Spleen (tissue), 11 donors: Measurements from ENCODE around the gene NUTF2. TPM values are rescaled to one million over a fixed set of nuclear protein-coding genes. Genes with fewer than 3 reads are reported as not detected.
A peak's percentile ranks its signal among the peaks of the same experiment; 100 is the strongest.

ENCODE experiments used
- DNase-seq: peaks from one replicate; pipeline ENCODE4 v3.0.0-alpha.2; 2020
- H3K27ac ChIP-seq, 8 donors: fragments of 200-600 bp; sonication (generic) in 7 of 8; 1 replicate in 4 of 8; 2 replicates in 4 of 8; pipeline versions ENCODE4 v1.5.0 to v1.8.0; 2016 to 2021; ENCODE audit warnings: inconsistent platforms in 4 of 8, mild to moderate bottlenecking in 4 of 8, moderate library complexity in 1 of 8
- H3K27me3 ChIP-seq, 7 donors: fragments of 200-600 bp; sonication (generic) in 6 of 7; replicated peaks in 1 of 7; 1 replicate in 4 of 7; 2 replicates in 3 of 7; pipeline versions ENCODE4 v1.5.0 to v1.8.0; 2016 to 2021; ENCODE audit warnings: inconsistent platforms in 3 of 7, mild to moderate bottlenecking in 1 of 7
- H3K36me3 ChIP-seq, 6 donors: fragments of 200-600 bp; sonication (generic) in 5 of 6; 1 replicate in 4 of 6; 2 replicates in 2 of 6; pipeline versions ENCODE4 v1.5.0 to v1.8.0; 2016 to 2021; ENCODE audit warnings: inconsistent platforms in 2 of 6
- H3K4me1 ChIP-seq, 6 donors: fragments of 200-600 bp; sonication (generic) in 5 of 6; 1 replicate in 3 of 6; 2 replicates in 3 of 6; pipeline versions ENCODE4 v1.5.0 to v1.8.0; 2016 to 2021; ENCODE audit warnings: inconsistent platforms in 3 of 6
- H3K4me3 ChIP-seq, 8 donors: fragments of 200-600 bp; sonication (generic) in 7 of 8; 1 replicate in 4 of 8; 2 replicates in 4 of 8; pipeline versions ENCODE4 v1.5.0 to v1.8.0; 2016 to 2021; ENCODE audit warnings: inconsistent platforms in 4 of 8, mild to moderate bottlenecking in 4 of 8, moderate library complexity in 2 of 8
- H3K9me3 ChIP-seq, 8 donors: fragments of 200-600 bp; sonication (generic) in 7 of 8; 1 replicate in 4 of 8; 2 replicates in 4 of 8; pipeline versions ENCODE4 v1.5.0 to v1.8.0; 2016 to 2021; ENCODE audit warnings: inconsistent platforms in 4 of 8
- CTCF ChIP-seq, 11 experiments: fragments of 200-600 bp in 7 of 11; fragments of 450-650 bp in 4 of 11; sonication (generic) in 4 of 11; IDR thresholded peaks in 8 of 11; conservative IDR thresholded peaks in 3 of 11; 1 replicate in 7 of 11; 2 replicates in 4 of 11; pipeline versions ENCODE4 v1.4.0 to v1.8.0; 2016 to 2021; ENCODE audit warnings: antibody characterized with exemption in 11 of 11, inconsistent platforms in 4 of 11, mild to moderate bottlenecking in 1 of 11
- POLR2A ChIP-seq, 3 donors: fragments of 450-650 bp; IDR thresholded peaks; one replicate each; pipeline ENCODE4 v1.5.1; 2017; ENCODE audit warnings: antibody characterized with exemption in 3 of 3, mild to moderate bottlenecking in 1 of 3
- POLR2AphosphoS5 ChIP-seq, 3 donors: sonication (generic); formaldehyde crosslinking; IDR thresholded peaks; one replicate each; pipeline ENCODE4 v1.5.1; 2017; ENCODE audit warnings: antibody characterized with exemption in 3 of 3
- WGBS, 5 donors: extraction: QIAGEN DNeasy Blood & Tissue Kit in 3 of 5; methylation state at CpG; one replicate each; pipeline versions ENCODE4 v1.1.5 to v1.1.7; 2013 to 2018; 5-methylcytosine and 5-hydroxymethylcytosine counted together
- intact Hi-C: fragments of 100-400 bp; cut with DNase I; formaldehyde crosslinking; loops from one replicate; pipeline ENCODE4 v1.15.0; 2023; ENCODE audit warnings: low total_unique reads
- polyA plus RNA-seq, 3 donors: library from polyadenylated mRNA; stranded (reverse); fragments of 200-250 nt; gene quantifications; one replicate each; pipeline ENCODE4 v1.2.1, GENCODE V29; 2013
- total RNA-seq, 7 donors: library from RNA; depleted of rRNA in 3 of 7; stranded (reverse); fragments of >200 nt in 3 of 7; fragmentation: NEBNext Ultra II Directional in 4 of 7; extraction: Animal tissue kit (Norgen Biotek cat#: 25700) in 4 of 7; gene quantifications; one replicate each; pipeline versions ENCODE4 v1.1.0 to v1.2.1, GENCODE V29; 2016 to 2021
- donor health status: healthy with polysubstance abuse.
- donor health status: DM: no; HTN: no; CAD: no; lungs with moderate emphysema.
- donor health status: DM: no; HTN: no; CAD: no.
- donor health status: Bipolar disorder and iron deficiency.
- donor health status: healthy.
- donor health status: DM: no; HTN: no; CAD: no.
- donor health status: DM: yes; HTN: yes; CAD: no.

NUTF2 gene
- total and polyA plus RNA-seq, 10 donors: 38.8 to 116 (median 52.6) TPM

- no peak for DNase-seq
- no peak overlapping the region for H3K4me3 ChIP-seq
- TF ChIP-seq POLR2A (IDR thresholded peaks at IDR 0.05): no peak
- no peak for TF ChIP-seq CTCF (IDR thresholded peaks at IDR 0.05 in 8 of 11, conservative IDR thresholded peaks at IDR 0.05 in 3 of 11)
- TF ChIP-seq POLR2AphosphoS5 (IDR thresholded peaks at IDR 0.05): no peak
- intact Hi-C loops: no loop called here
- H3K36me3 ChIP-seq: peaks cover 0 to 29% (median 11%) of the 10 kb centered on the region in 6 donors
- 89 to 98% (median 94%) methylated on average over 4 to 5 of the region's 5 CpGs for WGBS, 5 donors
- peak overlapping the region in 2 of 8 donors; percentile 19 to 45 for H3K27ac ChIP-seq
- no peaks in the 10 kb centered on the region for H3K27me3 ChIP-seq
- H3K9me3 ChIP-seq: no peaks in the 10 kb centered on the region
- peaks cover 0 to 52% (median 20%) of the 10 kb centered on the region in 6 donors for H3K4me1 ChIP-seq
Measured at GRCh38 chr16:67856927-67857546, 10.3 kb downstream of the NUTF2 start.

- no peak for DNase-seq
- peaks cover 0 to 48% (median 20%) of the 10 kb centered on the region in 6 donors for H3K4me1 ChIP-seq
- 73 to 92% (median 89%) methylated on average over 3 of the region's 3 CpGs for WGBS, 5 donors
Measured at GRCh38 chr16:67857547-67858233, 11.0 kb downstream of the NUTF2 start.

GRCh38 chr16:67858500-67858899, 11.8 kb downstream of the NUTF2 start:
- peaks cover 0 to 34% (median 11%) of the 10 kb centered on the region in 6 donors for H3K36me3 ChIP-seq
- WGBS, 5 donors: 61 to 82% (median 67%) methylated on average over 4 of the region's 4 CpGs
- no peak overlapping the region for H3K4me3 ChIP-seq
- TF ChIP-seq POLR2A (IDR thresholded peaks at IDR 0.05) (no peak), CTCF (IDR thresholded peaks at IDR 0.05 in 8 of 11, conservative IDR thresholded peaks at IDR 0.05 in 3 of 11) (no peak), POLR2AphosphoS5 (IDR thresholded peaks at IDR 0.05) (no peak)
- peak overlapping the region in 2 of 8 donors; percentile 29 to 39 for H3K27ac ChIP-seq
- intact Hi-C loops: no loop called here
- H3K4me1 ChIP-seq: peaks cover 0 to 45% (median 20%) of the 10 kb centered on the region in 6 donors
- H3K27me3 ChIP-seq: no peaks in the 10 kb centered on the region
- no peak for DNase-seq
- H3K9me3 ChIP-seq: no peaks in the 10 kb centered on the region

More at GRCh38 chr16:67857547-67858233, 11.0 kb downstream of the NUTF2 start:
- intact Hi-C loops: no loop called here
- TF ChIP-seq CTCF (IDR thresholded peaks at IDR 0.05 in 8 of 11, conservative IDR thresholded peaks at IDR 0.05 in 3 of 11): no peak
- no peak for TF ChIP-seq POLR2AphosphoS5 (IDR thresholded peaks at IDR 0.05)
- no peak for TF ChIP-seq POLR2A (IDR thresholded peaks at IDR 0.05)
- Histone ChIP-seq H3K4me3 (no peak overlapping the region), H3K27ac (peak overlapping the region in 3 of 8 donors; percentile 7 to 45 (median 29)), H3K36me3 (peaks cover 0 to 34% (median 11%) of the 10 kb centered on the region in 6 donors), H3K27me3 (no peaks in the 10 kb centered on the region), H3K9me3 (no peaks in the 10 kb centered on the region)
